Activated CD4-positive, alpha-beta T cell treated with anti-CD3 and anti-CD28 coated beads, Interleukin-2, amount 10 ng/mL, durations not matched to agents 7 days and 5 days (primary cell): ENCODE data around the gene C5orf22. TPM values are rescaled to one million over a fixed set of nuclear protein-coding genes. Genes with fewer than 3 reads are reported as not detected.
"Not testable (repeated sequence)": the region's sequence is repeated elsewhere in the genome, so short reads cannot be mapped to it uniquely, and the experiment has no call there.

ENCODE experiments used
- CTCF ChIA-PET: fragments of 350-600 bp; sonication (Branson Sonifier 250); formaldehyde crosslinking; loops from one replicate; lab custom pipeline; 2021; ENCODE audit warnings: antibody characterized with exemption; lab: Charles Lee
- POLR2A ChIA-PET: fragments of 350-600 bp; sonication (Branson Sonifier 250); formaldehyde crosslinking; loops from one replicate; lab custom pipeline; 2021; ENCODE audit warnings: antibody characterized with exemption; lab: Charles Lee
- DNase-seq: peaks from one replicate; pipeline ENCODE4 v3.0.0-alpha.2; 2020
- H3K27ac Mint-ChIP-seq: one replicate; pipeline ENCODE4 v1.8.0; 2021; ENCODE audit warnings: mild to moderate bottlenecking, moderate library complexity, mixed read lengths
- H3K27me3 Mint-ChIP-seq: one replicate; pipeline ENCODE4 v1.8.0; 2021; ENCODE audit warnings: mixed read lengths
- H3K36me3 Mint-ChIP-seq: one replicate; pipeline ENCODE4 v1.8.0; 2021; ENCODE audit warnings: low read depth, mixed read lengths
- H3K4me1 Mint-ChIP-seq: one replicate; pipeline ENCODE4 v1.8.0; 2021; ENCODE audit warnings: mixed read lengths
- H3K4me3 Mint-ChIP-seq: one replicate; pipeline ENCODE4 v1.8.0; 2021; ENCODE audit warnings: mild to moderate bottlenecking, moderate library complexity, mixed read lengths
- H3K9me3 Mint-ChIP-seq: one replicate; pipeline ENCODE4 v1.8.0; 2021; ENCODE audit warnings: mixed read lengths
- total RNA-seq, 2 experiments: library from RNA; stranded (reverse); gene quantifications; one replicate each; pipeline ENCODE4 v1.2.3, GENCODE V29; 2021

C5orf22 gene
- total RNA-seq, 2 experiments from 2014 or later = 25.2 to 32.6 TPM

GRCh38 chr5:31561946-31562345 lies 29.8 kb downstream of the C5orf22 start:
- peaks cover 7% of the 10 kb centered on the region for H3K36me3 Mint-ChIP-seq
- peaks cover 17% of the 10 kb centered on the region for H3K9me3 Mint-ChIP-seq
- ChIA-PET POLR2A (no interaction called here), CTCF (no interaction called here)
- no peaks in the 10 kb centered on the region for H3K4me1 Mint-ChIP-seq
- DNase-seq = no peak
- no peaks in the 10 kb centered on the region for H3K27me3 Mint-ChIP-seq
- no peak overlapping the region for H3K4me3 Mint-ChIP-seq
- H3K27ac Mint-ChIP-seq = no peak overlapping the region

- H3K9me3 Mint-ChIP-seq = peaks cover 17% of the 10 kb centered on the region
- no peak overlapping the region for H3K27ac Mint-ChIP-seq
Measured at GRCh38 chr5:31563216-31563615, 31.1 kb downstream of the C5orf22 start.

GRCh38 chr5:31566362-31566761 lies 34.3 kb downstream of the C5orf22 start:
- DNase-seq, H3K4me1 Mint-ChIP-seq, CTCF ChIA-PET, H3K27ac Mint-ChIP-seq, H3K4me3 Mint-ChIP-seq, H3K36me3 Mint-ChIP-seq, H3K27me3 Mint-ChIP-seq, POLR2A ChIA-PET: not testable (repeated sequence)
- H3K9me3 Mint-ChIP-seq = peaks cover 17% of the 10 kb centered on the region

More at GRCh38 chr5:31563216-31563615, 31.1 kb downstream of the C5orf22 start:
- no peaks in the 10 kb centered on the region for H3K27me3 Mint-ChIP-seq
- no peak for DNase-seq
- H3K36me3 Mint-ChIP-seq = peaks cover 6% of the 10 kb centered on the region
- CTCF ChIA-PET = no interaction called here
- no peaks in the 10 kb centered on the region for H3K4me1 Mint-ChIP-seq
- POLR2A ChIA-PET = no interaction called here
- H3K4me3 Mint-ChIP-seq = no peak overlapping the region

GRCh38 chr5:31568302-31568835 lies 36.3 kb downstream of the C5orf22 start:
- H3K27ac Mint-ChIP-seq = no peak overlapping the region
- POLR2A ChIA-PET = interaction anchor here (0.6 kb wide), 1 partner anchor 26 kb away, joined by 4 read pairs; no protein-coding TSS in a partner anchor
- H3K36me3 Mint-ChIP-seq = peaks cover 6% of the 10 kb centered on the region
- no peaks in the 10 kb centered on the region for H3K27me3 Mint-ChIP-seq
- CTCF ChIA-PET = no interaction called here
- no peaks in the 10 kb centered on the region for H3K4me1 Mint-ChIP-seq
- no peak for DNase-seq
- H3K4me3 Mint-ChIP-seq = no peak overlapping the region
- H3K9me3 Mint-ChIP-seq = peaks cover 17% of the 10 kb centered on the region

GRCh38 chr5:31569068-31569467 lies 37.0 kb downstream of the C5orf22 start:
- H3K4me3 Mint-ChIP-seq = no peak overlapping the region
- DNase-seq = no peak
- ChIA-PET CTCF (no interaction called here), POLR2A (interaction anchor here (0.6 kb wide), 1 partner anchor 27 kb away, joined by 4 read pairs; no protein-coding TSS in a partner anchor)
- H3K36me3 Mint-ChIP-seq = peaks cover 6% of the 10 kb centered on the region
- H3K9me3 Mint-ChIP-seq = peaks cover 17% of the 10 kb centered on the region
- no peaks in the 10 kb centered on the region for H3K27me3 Mint-ChIP-seq
- no peaks in the 10 kb centered on the region for H3K4me1 Mint-ChIP-seq
- no peak overlapping the region for H3K27ac Mint-ChIP-seq

- no peaks in the 10 kb centered on the region for H3K36me3 Mint-ChIP-seq
- CTCF ChIA-PET = no interaction called here
- H3K27ac Mint-ChIP-seq = no peak overlapping the region
- no peaks in the 10 kb centered on the region for H3K9me3 Mint-ChIP-seq
- POLR2A ChIA-PET = no interaction called here
- H3K27me3 Mint-ChIP-seq = peaks cover 17% of the 10 kb centered on the region
- H3K4me3 Mint-ChIP-seq = no peak overlapping the region
- no peaks in the 10 kb centered on the region for H3K4me1 Mint-ChIP-seq
- no peak for DNase-seq
Measured at GRCh38 chr5:31573494-31574142, 41.5 kb downstream of the C5orf22 start.

- Mint-ChIP-seq H3K4me1 (no peaks in the 10 kb centered on the region), H3K27ac (no peak overlapping the region), H3K4me3 (no peak overlapping the region), H3K36me3 (no peaks in the 10 kb centered on the region), H3K9me3 (no peaks in the 10 kb centered on the region), H3K27me3 (peaks cover 17% of the 10 kb centered on the region)
- ChIA-PET POLR2A (no interaction called here), CTCF (no interaction called here)
- DNase-seq = no peak
Measured at GRCh38 chr5:31574772-31575171, 42.7 kb downstream of the C5orf22 start.

- Mint-ChIP-seq H3K27me3 (peaks cover 19% of the 10 kb centered on the region), H3K36me3 (no peaks in the 10 kb centered on the region), H3K4me1 (no peaks in the 10 kb centered on the region), H3K9me3 (no peaks in the 10 kb centered on the region), H3K4me3 (no peak overlapping the region), H3K27ac (no peak overlapping the region)
- DNase-seq = no peak
- CTCF ChIA-PET = no interaction called here
- POLR2A ChIA-PET = no interaction called here
Measured at GRCh38 chr5:31577438-31577837, 45.3 kb downstream of the C5orf22 start.

GRCh38 chr5:31579558-31579957 lies 47.5 kb downstream of the C5orf22 start:
- CTCF ChIA-PET = no interaction called here
- peaks cover 23% of the 10 kb centered on the region for H3K27me3 Mint-ChIP-seq
- DNase-seq = no peak
- POLR2A ChIA-PET = no interaction called here
- H3K4me3 Mint-ChIP-seq = no peak overlapping the region
- H3K27ac Mint-ChIP-seq = no peak overlapping the region
- H3K4me1 Mint-ChIP-seq = no peaks in the 10 kb centered on the region
- H3K36me3 Mint-ChIP-seq = no peaks in the 10 kb centered on the region
- no peaks in the 10 kb centered on the region for H3K9me3 Mint-ChIP-seq

GRCh38 chr5:31581498-31582099 lies 49.5 kb downstream of the C5orf22 start:
- H3K36me3 Mint-ChIP-seq = no peaks in the 10 kb centered on the region
- peak; percentile 27 for DNase-seq
- POLR2A ChIA-PET = no interaction called here
- H3K27me3 Mint-ChIP-seq = peaks cover 22% of the 10 kb centered on the region
- no peak overlapping the region for H3K27ac Mint-ChIP-seq
- H3K9me3 Mint-ChIP-seq = no peaks in the 10 kb centered on the region
- no peaks in the 10 kb centered on the region for H3K4me1 Mint-ChIP-seq
- CTCF ChIA-PET = no interaction called here
- H3K4me3 Mint-ChIP-seq = no peak overlapping the region

- Mint-ChIP-seq H3K4me3 (no peak overlapping the region), H3K27ac (no peak overlapping the region), H3K27me3 (peaks cover 18% of the 10 kb centered on the region), H3K9me3 (no peaks in the 10 kb centered on the region), H3K36me3 (no peaks in the 10 kb centered on the region), H3K4me1 (no peaks in the 10 kb centered on the region)
- ChIA-PET POLR2A (no interaction called here), CTCF (no interaction called here)
- no peak for DNase-seq
Measured at GRCh38 chr5:31583129-31583528, 51.0 kb downstream of the C5orf22 start.

- Mint-ChIP-seq H3K27me3 (peaks cover 16% of the 10 kb centered on the region), H3K4me1 (no peaks in the 10 kb centered on the region), H3K27ac (no peak overlapping the region), H3K9me3 (no peaks in the 10 kb centered on the region), H3K4me3 (no peak overlapping the region), H3K36me3 (no peaks in the 10 kb centered on the region)
- no peak for DNase-seq
- CTCF ChIA-PET = interaction anchor here (0.6 kb wide), 1 partner anchor 206 kb away, joined by 3 read pairs; no protein-coding TSS in a partner anchor
- POLR2A ChIA-PET = no interaction called here
Measured at GRCh38 chr5:31585166-31585894, 53.2 kb downstream of the C5orf22 start.

- no peak overlapping the region for H3K4me3 Mint-ChIP-seq
- no peaks in the 10 kb centered on the region for H3K4me1 Mint-ChIP-seq
- ChIA-PET CTCF (no interaction called here), POLR2A (no interaction called here)
- H3K27ac Mint-ChIP-seq = no peak overlapping the region
- no peaks in the 10 kb centered on the region for H3K9me3 Mint-ChIP-seq
- H3K36me3 Mint-ChIP-seq = no peaks in the 10 kb centered on the region
- no peak for DNase-seq
- peaks cover 16% of the 10 kb centered on the region for H3K27me3 Mint-ChIP-seq
Measured at GRCh38 chr5:31585895-31586270, 53.8 kb downstream of the C5orf22 start.
